GM12878 (cell line): ENCODE data around the gene TOP1. TPM values are rescaled to one million over a fixed set of nuclear protein-coding genes. Genes with fewer than 3 reads are reported as not detected.

Experiments
- ATAC-seq: fragments of 200-7000 bp; cut with Tn5 transposase; 3 replicates; pipeline ENCODE4 v1.9.1; 2020; ENCODE audit warnings: mild to moderate bottlenecking, moderate library complexity
- BruUV-seq: library from RNA; stranded (reverse); fragments of 400-500 nt; replicated peaks from 2 replicates; lab custom pipeline; 2021; lab: Mats Ljungman, UMichigan
- CTCF ChIA-PET: fragments of 300-600 bp; sonication (Branson Sonifier 250); formaldehyde crosslinking; extraction: SDS; loops from one replicate; lab custom pipeline; 2021; ENCODE audit warnings: inconsistent platforms; lab: Yijun Ruan, JAX
- POLR2A ChIA-PET: fragments of 350-600 bp; formaldehyde crosslinking; extraction: SDS; loops from one replicate; lab custom pipeline; 2021; ENCODE audit warnings: inconsistent platforms; lab: Charles Lee
- RAD21 ChIA-PET: fragments of 300-600 bp; sonication (Branson Sonifier 250); formaldehyde crosslinking; loops from one replicate; lab custom pipeline; 2023; ENCODE audit warnings: antibody characterized with exemption; ENCODE audit not compliant: unreplicated experiment; lab: Charles Lee
- SMC1A ChIA-PET: fragments of 300-600 bp; sonication (Branson Sonifier 250); formaldehyde crosslinking; loops from one replicate; lab custom pipeline; 2023; ENCODE audit not compliant: unreplicated experiment, uncharacterized antibody; lab: Charles Lee
- DNase-seq: peaks from one replicate; pipeline ENCODE4 v3.0.0-alpha.2; 2011; ENCODE audit warnings: low read depth, low spot score
- FAIRE-seq: peaks from 3 replicates; lab custom pipeline; 2011; peaks lifted over from hg19 to GRCh38; lab: Jason Lieb, UNC
- H2AFZ ChIP-seq: 2 replicates; pipeline ENCODE4 v1.6.0; 2011; ENCODE audit warnings: low read depth, low read length, control low read depth; ENCODE audit not compliant: control insufficient read depth
- H3K27ac ChIP-seq: 2 replicates; pipeline ENCODE4 v1.5.1; 2011; ENCODE audit warnings: control low read depth; ENCODE audit not compliant: control insufficient read depth, insufficient read depth
- H3K27me3 ChIP-seq, 2 experiments: replicated peaks in 1 of 2; 2 replicates each; pipeline versions ENCODE4 v1.6.0 to v1.6.1; 2011; ENCODE audit warnings: low read length in 1 of 2; ENCODE audit not compliant: control insufficient read depth in 2 of 2, insufficient read depth in 2 of 2
- H3K36me3 ChIP-seq, 2 experiments: 2 replicates each; pipeline ENCODE4 v1.5.1; 2011; ENCODE audit warnings: low read length in 1 of 2; ENCODE audit not compliant: control insufficient read depth in 2 of 2, insufficient read depth in 2 of 2
- H3K4me1 ChIP-seq: 2 replicates; pipeline ENCODE4 v1.6.1; 2011; ENCODE audit warnings: mild to moderate bottlenecking, low read length, moderate library complexity, mixed read lengths; ENCODE audit not compliant: control insufficient read depth, insufficient read depth
- H3K4me2 ChIP-seq: 2 replicates; pipeline ENCODE4 v1.6.0; 2011; ENCODE audit warnings: control low read depth; ENCODE audit not compliant: control insufficient read depth, insufficient read depth
- H3K4me3 ChIP-seq: fragments of 200-600 bp; sonication (generic); 2 replicates; pipeline ENCODE4 v1.5.1; 2016
- H3K79me2 ChIP-seq: 2 replicates; pipeline ENCODE4 v1.6.0; 2011; ENCODE audit warnings: low read length; ENCODE audit not compliant: control insufficient read depth, insufficient read depth
- H3K9ac ChIP-seq: 2 replicates; pipeline ENCODE4 v1.8.0; 2011; ENCODE audit warnings: low read length, control low read depth, mixed read lengths; ENCODE audit not compliant: control insufficient read depth, insufficient read depth
- H3K9me3 ChIP-seq: replicated peaks from 3 replicates; pipeline ENCODE4 v1.5.1; 2011; ENCODE audit warnings: mild to moderate bottlenecking, low read length; ENCODE audit not compliant: control insufficient read depth, insufficient read depth
- H4K20me1 ChIP-seq: 2 replicates; pipeline ENCODE4 v1.6.0; 2011; ENCODE audit not compliant: control insufficient read depth, insufficient read depth
- CTCF ChIP-seq, 3 experiments: IDR thresholded peaks in 2 of 3; conservative IDR thresholded peaks in 1 of 3; 2 replicates each; pipeline ENCODE4 v1.5.1; 2011; ENCODE audit warnings: low read depth in 3 of 3, low read length in 3 of 3, mild to moderate bottlenecking in 3 of 3, control low read depth in 2 of 3, moderate library complexity in 2 of 3, inconsistent platforms in 1 of 3, mixed read lengths in 1 of 3; ENCODE audit not compliant: control insufficient read depth in 2 of 3, insufficient read depth in 1 of 3; ENCODE audit errors: extremely low read depth in 1 of 3
- EED ChIP-seq: sonication (generic); IDR thresholded peaks from 2 replicates; pipeline ENCODE4 v1.6.1; 2016; ENCODE audit warnings: antibody characterized with exemption, low read depth
- HCFC1 ChIP-seq: fragments of 150-350 bp; IDR thresholded peaks from 2 replicates; pipeline ENCODE4 v1.6.1; 2014; ENCODE audit warnings: low read length
- MYC ChIP-seq: IDR thresholded peaks from 2 replicates; pipeline ENCODE4 v1.6.1; 2011; ENCODE audit warnings: mild to moderate bottlenecking, low read length, moderate library complexity, inconsistent platforms; ENCODE audit not compliant: insufficient read depth, insufficient replicate concordance, insufficient read length, severe bottlenecking
- PKNOX1 ChIP-seq: fragments of 450-650 bp; IDR thresholded peaks from 2 replicates; pipeline ENCODE4 v1.6.1; 2016; ENCODE audit warnings: mild to moderate bottlenecking
- SUZ12 ChIP-seq: fragments of 200-600 bp; sonication (generic); IDR thresholded peaks from one replicate; pipeline ENCODE4 v1.6.1; 2018; ENCODE audit warnings: antibody characterized with exemption, mild to moderate bottlenecking; ENCODE audit not compliant: unreplicated experiment
- WGBS: methylation state at CpG from one replicate; pipeline ENCODE4 v1.1.6; 2016; ENCODE audit warnings: low lambda C conversion rate; ENCODE audit not compliant: insufficient replicate concordance, insufficient coverage; ENCODE audit errors: missing lambda C conversion rate; 5-methylcytosine and 5-hydroxymethylcytosine counted together
- in situ Hi-C: fragments of 300-500 bp; cut with MboI; formaldehyde crosslinking; loops from 9 replicates; pipeline ENCODE4 v1.14.3; 2018; ENCODE audit warnings: mixed read lengths
- intact Hi-C: fragments of 100-400 bp; cut with micrococcal nuclease; formaldehyde crosslinking; loops from one replicate; pipeline ENCODE4 v1.14.2; 2022; ENCODE audit not compliant: unreplicated experiment
- polyA plus RNA-seq, 11 experiments: library from polyadenylated mRNA; depleted of rRNA in 4 of 11; unstranded in 6 of 11; stranded (reverse) in 5 of 11; fragments of >200 nt; fragmentation: Nextera tagmentation in 4 of 11; fragmentation: Illumina TruSeq in 1 of 11; extraction: Ambion mirVana in 4 of 11; extraction: Trizol in 1 of 11; gene quantifications; 1 replicate in 1 of 11; 2 replicates in 10 of 11; pipeline versions ENCODE4 v1.2.1 to v1.2.3, GENCODE V29; 2011 to 2016; ENCODE audit warnings: inconsistent platforms in 2 of 11, missing spikeins in 2 of 11, low read depth in 1 of 11
- total RNA-seq, 4 experiments: library from RNA; depleted of rRNA in 3 of 4; stranded (reverse); fragments of >200 nt in 3 of 4; fragmentation: Illumina TruSeq in 1 of 4; extraction: Trizol in 1 of 4; gene quantifications; 2 replicates each; pipeline versions ENCODE4 v1.2.1 to v1.2.3, GENCODE V29; 2013 to 2021

The TOP1 gene
- total and polyA plus RNA-seq, 10 of the 15 experiments (the other 5 are each of a cell fraction or from before 2014, with no cell fraction given) = 21.5 to 128 (median 47.3) TPM

GRCh38 chr20:41154436-41155176 is 126.0 kb downstream of the TOP1 start:
- H3K79me2 ChIP-seq = peaks cover 67% of the 10 kb centered on the region
- H2AFZ ChIP-seq = no peak overlapping the region
- no peak overlapping the region for H3K27ac ChIP-seq
- no peak for FAIRE-seq
- peaks cover under 1 to 8% of the 10 kb centered on the region in 2 experiments; a peak in 3 of 4 replicates for H3K36me3 ChIP-seq
- H3K4me3 ChIP-seq = no peak overlapping the region
- intact Hi-C loops = no loop called here
- no peak for TF ChIP-seq HCFC1
- no peak for TF ChIP-seq MYC
- peak; percentile 14; the same call in 1 of the 2 replicates for TF ChIP-seq EED
- no peak for TF ChIP-seq SUZ12
- no peak for TF ChIP-seq PKNOX1
- no peak for TF ChIP-seq CTCF (IDR thresholded peaks at IDR 0.05 in 2 of 3, conservative IDR thresholded peaks at IDR 0.05 in 1 of 3; ENCODE audit: control insufficient read depth in 2 of 3, extremely low read depth in 1 of 3, insufficient read depth in 1 of 3, low read depth in 3 of 3, low read length in 3 of 3)
- TF ChIP-seq, all 136 proteins: peak for 1
- Histone ChIP-seq H3K27me3 (no peaks in the 10 kb centered on the region), H3K4me1 (peaks cover 54% of the 10 kb centered on the region), H4K20me1 (no peaks in the 10 kb centered on the region), H3K9ac (no peak overlapping the region), H3K9me3 (no peaks in the 10 kb centered on the region), H3K4me2 (no peak overlapping the region)
- no peak for DNase-seq
- no TSS peak for BruUV-seq
- in situ Hi-C loops = no loop called here
- SMC1A ChIA-PET = interaction anchor here (2.6 to 5.8 kb wide), 4 partner anchors 11 to 186 kb away, joined by 10 to 71 read pairs (median 43); partner anchors contain the start of gene PLCG1
- no peak for ATAC-seq
- POLR2A ChIA-PET = interaction anchor here (1.0 to 5.7 kb wide), 3 partner anchors 12 to 30 kb away, joined by 3 to 84 read pairs (median 29); partner anchors contain the start of gene PLCG1
- 63% methylated on average over 8 of the region's 8 CpGs for WGBS
- RAD21 ChIA-PET = interaction anchor here (0.7 to 5.8 kb wide), 4 partner anchors 12 to 78 kb away, joined by 3 to 72 read pairs (median 24); no protein-coding TSS in a partner anchor
- CTCF ChIA-PET = interaction anchor here (1.8 to 7.5 kb wide), 4 partner anchors 11 to 164 kb away, joined by 7 to 105 read pairs (median 47); partner anchors contain the start of gene PLCG1
